Effector memory CD4-positive, alpha-beta T cell (primary cell): ENCODE results near the gene SEZ6L.

Source experiments
- DNase-seq, 3 donors: peaks; one replicate each; pipeline ENCODE4 v3.0.0-alpha.2; 2020
- H3K27ac ChIP-seq: 2 replicates; pipeline ENCODE4 v1.7.0; 2013; ENCODE audit warnings: mild to moderate bottlenecking, low read length, moderate library complexity; ENCODE audit not compliant: insufficient read depth, poor library complexity, severe bottlenecking
- H3K27me3 ChIP-seq: replicated peaks from 2 replicates; pipeline ENCODE4 v1.7.0; 2013; ENCODE audit warnings: mild to moderate bottlenecking, low read length; ENCODE audit not compliant: insufficient read depth, control insufficient read depth, poor library complexity, severe bottlenecking
- H3K36me3 ChIP-seq: 2 replicates; pipeline ENCODE4 v1.7.0; 2013; ENCODE audit warnings: mild to moderate bottlenecking, low read length, moderate library complexity; ENCODE audit not compliant: control insufficient read depth, insufficient read depth
- H3K4me1 ChIP-seq: 2 replicates; pipeline ENCODE4 v1.7.0; 2013; ENCODE audit warnings: low read length, mild to moderate bottlenecking; ENCODE audit not compliant: control insufficient read depth, insufficient read depth, poor library complexity, severe bottlenecking
- H3K4me3 ChIP-seq: 2 replicates; pipeline ENCODE4 v1.7.0; 2013; ENCODE audit warnings: low read length, low read depth, mild to moderate bottlenecking; ENCODE audit not compliant: insufficient read depth, poor library complexity, severe bottlenecking
- H3K9me3 ChIP-seq: 2 replicates; pipeline ENCODE4 v1.7.0; 2013; ENCODE audit warnings: mild to moderate bottlenecking, low read length, moderate library complexity; ENCODE audit not compliant: control insufficient read depth

Gene SEZ6L

DNA sequence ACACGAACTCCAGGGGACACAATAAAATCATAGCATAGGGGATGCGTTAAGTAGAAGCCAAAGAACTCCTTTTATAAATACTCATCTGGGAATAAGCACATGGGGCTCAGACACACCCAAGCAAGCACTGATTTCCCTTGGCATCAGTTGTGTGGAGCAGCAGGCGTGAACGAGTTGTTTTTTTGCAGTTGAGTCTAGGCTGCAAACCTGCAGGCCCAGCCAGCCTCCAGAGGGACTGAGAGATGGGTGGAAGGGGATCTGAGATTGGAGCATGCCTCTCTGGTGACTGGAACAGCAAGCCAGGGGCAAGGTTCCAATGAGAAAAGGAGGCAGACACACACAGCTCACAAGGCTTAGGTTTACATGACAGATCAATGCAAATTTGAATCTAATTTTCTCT is 27.4 kb upstream of the SEZ6L start:
- Histone ChIP-seq H3K4me3 (no peak overlapping the region), H3K4me1 (no peaks in the 10 kb centered on the region), H3K36me3 (no peaks in the 10 kb centered on the region), H3K27ac (no peak overlapping the region), H3K27me3 (no peaks in the 10 kb centered on the region), H3K9me3 (no peaks in the 10 kb centered on the region)
- DNase-seq, result no peak

GRCh38 chr22:26143806-26144325 is 25.4 kb upstream of the SEZ6L start:
- no peaks in the 10 kb centered on the region for H3K4me1 ChIP-seq
- H3K9me3 ChIP-seq, result no peaks in the 10 kb centered on the region
- no peak overlapping the region for H3K27ac ChIP-seq
- no peak overlapping the region for H3K4me3 ChIP-seq
- H3K27me3 ChIP-seq, result no peaks in the 10 kb centered on the region
- H3K36me3 ChIP-seq, result no peaks in the 10 kb centered on the region
- no peak for DNase-seq

- no peak overlapping the region for H3K27ac ChIP-seq
- H3K4me1 ChIP-seq, result no peaks in the 10 kb centered on the region
- H3K36me3 ChIP-seq, result no peaks in the 10 kb centered on the region
- DNase-seq, result no peak
- H3K27me3 ChIP-seq, result no peaks in the 10 kb centered on the region
- no peak overlapping the region for H3K4me3 ChIP-seq
- no peaks in the 10 kb centered on the region for H3K9me3 ChIP-seq
These were observed 9.4 kb upstream of the SEZ6L start for GRCh38 chr22:26159886-26160285.

- H3K27me3 ChIP-seq, result no peaks in the 10 kb centered on the region
- no peak overlapping the region for H3K4me3 ChIP-seq
- H3K9me3 ChIP-seq, result no peaks in the 10 kb centered on the region
- DNase-seq, result no peak
- H3K36me3 ChIP-seq, result no peaks in the 10 kb centered on the region
- H3K27ac ChIP-seq, result no peak overlapping the region
- H3K4me1 ChIP-seq, result no peaks in the 10 kb centered on the region
These were observed 7.5 kb upstream of the SEZ6L start for GRCh38 chr22:26161746-26162145.

DNA sequence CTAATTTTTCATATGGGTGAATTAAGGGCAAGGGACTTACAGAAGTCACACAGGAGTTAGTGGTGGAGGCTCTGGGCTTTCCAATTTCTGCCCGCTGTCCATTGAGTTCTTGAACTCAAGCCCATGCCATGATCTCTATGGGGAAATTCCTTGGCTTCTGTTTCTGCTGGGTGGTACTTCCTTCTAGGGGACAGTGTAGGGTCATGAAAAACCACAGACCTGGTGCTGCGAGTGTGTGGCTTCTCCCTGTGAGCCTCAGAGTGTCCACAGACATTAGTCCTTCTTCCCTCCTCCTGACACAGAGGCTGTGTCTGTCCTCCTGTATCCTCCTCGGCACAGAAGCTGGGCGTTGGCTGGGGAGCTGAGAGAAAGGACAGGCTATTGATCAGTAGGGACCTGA is 6.3 kb upstream of the SEZ6L start:
- no peak overlapping the region for H3K4me3 ChIP-seq
- no peaks in the 10 kb centered on the region for H3K4me1 ChIP-seq
- H3K9me3 ChIP-seq, result no peaks in the 10 kb centered on the region
- no peaks in the 10 kb centered on the region for H3K36me3 ChIP-seq
- no peak overlapping the region for H3K27ac ChIP-seq
- DNase-seq, result no peak
- H3K27me3 ChIP-seq, result peaks cover 3% of the 10 kb centered on the region

DNA sequence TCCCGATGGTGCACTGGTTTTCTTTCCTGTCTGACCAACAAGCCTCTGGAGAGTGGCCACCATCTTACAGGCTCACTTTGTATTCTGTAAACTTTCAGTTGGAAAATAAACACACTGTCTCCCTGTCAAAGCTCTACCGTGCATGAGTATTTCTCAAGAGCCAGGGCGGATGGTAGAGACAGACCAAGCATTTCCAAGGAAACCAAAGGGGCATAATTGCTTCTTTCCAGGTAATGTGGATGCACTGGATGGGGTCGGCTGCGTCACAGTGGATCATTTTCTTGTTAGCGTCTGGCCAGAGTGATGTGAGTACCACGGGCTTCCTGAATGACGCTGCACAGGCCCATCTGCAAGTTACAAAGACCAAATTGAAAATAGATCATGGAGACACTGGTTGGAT is 5.1 kb upstream of the SEZ6L start:
- no peaks in the 10 kb centered on the region for H3K9me3 ChIP-seq
- no peaks in the 10 kb centered on the region for H3K36me3 ChIP-seq
- H3K4me3 ChIP-seq, result no peak overlapping the region
- DNase-seq, result no peak
- peaks cover 10% of the 10 kb centered on the region for H3K27me3 ChIP-seq
- H3K4me1 ChIP-seq, result no peaks in the 10 kb centered on the region
- no peak overlapping the region for H3K27ac ChIP-seq

DNA sequence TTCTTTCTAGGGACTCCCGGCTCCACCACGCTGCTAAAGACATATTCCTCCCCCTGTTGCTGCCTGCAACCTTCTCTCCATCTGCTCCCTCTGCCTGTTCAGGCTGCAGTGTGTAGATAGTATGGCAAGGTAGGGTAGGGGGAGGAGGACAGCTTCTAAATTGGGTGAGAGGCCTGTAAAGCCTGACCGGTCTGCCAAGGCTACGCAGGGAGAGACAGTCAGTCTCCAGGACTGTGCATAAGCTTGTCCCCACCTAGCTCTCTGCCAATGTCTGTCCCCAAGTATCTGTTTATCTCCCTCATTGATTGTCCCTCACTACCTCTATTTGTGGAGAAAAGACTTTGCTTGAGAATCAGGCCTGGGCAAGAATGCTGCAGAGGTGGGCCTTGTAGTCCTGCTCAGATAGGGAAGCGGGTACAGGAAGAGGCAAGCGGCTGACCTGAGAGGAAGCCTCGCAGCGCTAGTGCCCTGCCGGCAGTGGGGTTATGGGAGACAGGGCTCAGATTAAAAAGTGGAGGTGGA is 871 bp upstream of the SEZ6L start:
- no peaks in the 10 kb centered on the region for H3K36me3 ChIP-seq
- no peak overlapping the region for H3K27ac ChIP-seq
- DNase-seq, result no peak
- H3K4me3 ChIP-seq, result no peak overlapping the region
- H3K9me3 ChIP-seq, result no peaks in the 10 kb centered on the region
- H3K27me3 ChIP-seq, result peaks cover 18% of the 10 kb centered on the region
- H3K4me1 ChIP-seq, result no peaks in the 10 kb centered on the region

DNA sequence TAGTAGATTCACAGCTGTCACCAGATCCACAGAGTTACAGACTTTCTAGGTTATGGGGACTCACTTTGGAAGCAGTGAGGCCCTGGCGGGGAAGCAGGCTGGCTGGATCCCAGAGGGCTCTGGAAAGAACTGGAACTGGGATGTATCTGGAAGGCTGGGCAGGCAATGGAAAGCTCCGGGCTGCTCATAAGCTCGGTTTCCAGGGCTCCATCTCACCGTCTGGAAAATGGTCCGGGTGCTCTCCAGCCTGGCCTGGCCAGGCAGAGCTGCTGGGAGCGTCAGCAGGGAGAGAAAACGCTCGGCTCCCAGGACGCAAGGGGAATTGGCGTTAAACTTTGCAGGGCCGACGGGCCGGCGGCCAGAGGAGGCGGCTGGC is 335 bp upstream of the SEZ6L start:
- no peak for DNase-seq
- Histone ChIP-seq H3K27ac (no peak overlapping the region), H3K4me3 (no peak overlapping the region), H3K4me1 (no peaks in the 10 kb centered on the region), H3K9me3 (no peaks in the 10 kb centered on the region), H3K36me3 (no peaks in the 10 kb centered on the region), H3K27me3 (peaks cover 18% of the 10 kb centered on the region)

DNA sequence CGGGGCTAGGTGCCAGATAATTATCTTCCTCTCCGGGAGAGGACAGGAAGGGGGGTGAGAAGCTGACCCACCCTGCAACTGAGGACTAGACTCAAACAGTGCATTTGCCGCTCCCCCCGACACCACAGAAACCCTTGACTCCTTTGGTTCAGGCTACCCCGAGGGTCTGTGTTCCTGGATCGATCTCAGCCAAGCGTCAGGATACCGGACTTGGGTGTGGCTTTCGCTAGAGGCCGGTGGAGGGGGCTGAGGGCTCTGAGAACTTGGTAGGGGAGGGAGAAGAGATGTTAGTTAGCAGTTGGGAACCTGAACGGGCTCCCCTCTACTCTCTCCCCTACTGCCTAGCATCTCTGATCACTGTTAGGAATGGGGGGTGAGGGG is 840 bp downstream of the SEZ6L start:
- no peaks in the 10 kb centered on the region for H3K4me1 ChIP-seq
- H3K27ac ChIP-seq, result no peak overlapping the region
- DNase-seq, result no peak
- H3K4me3 ChIP-seq, result no peak overlapping the region
- H3K36me3 ChIP-seq, result no peaks in the 10 kb centered on the region
- peaks cover 18% of the 10 kb centered on the region for H3K27me3 ChIP-seq
- no peaks in the 10 kb centered on the region for H3K9me3 ChIP-seq

DNA sequence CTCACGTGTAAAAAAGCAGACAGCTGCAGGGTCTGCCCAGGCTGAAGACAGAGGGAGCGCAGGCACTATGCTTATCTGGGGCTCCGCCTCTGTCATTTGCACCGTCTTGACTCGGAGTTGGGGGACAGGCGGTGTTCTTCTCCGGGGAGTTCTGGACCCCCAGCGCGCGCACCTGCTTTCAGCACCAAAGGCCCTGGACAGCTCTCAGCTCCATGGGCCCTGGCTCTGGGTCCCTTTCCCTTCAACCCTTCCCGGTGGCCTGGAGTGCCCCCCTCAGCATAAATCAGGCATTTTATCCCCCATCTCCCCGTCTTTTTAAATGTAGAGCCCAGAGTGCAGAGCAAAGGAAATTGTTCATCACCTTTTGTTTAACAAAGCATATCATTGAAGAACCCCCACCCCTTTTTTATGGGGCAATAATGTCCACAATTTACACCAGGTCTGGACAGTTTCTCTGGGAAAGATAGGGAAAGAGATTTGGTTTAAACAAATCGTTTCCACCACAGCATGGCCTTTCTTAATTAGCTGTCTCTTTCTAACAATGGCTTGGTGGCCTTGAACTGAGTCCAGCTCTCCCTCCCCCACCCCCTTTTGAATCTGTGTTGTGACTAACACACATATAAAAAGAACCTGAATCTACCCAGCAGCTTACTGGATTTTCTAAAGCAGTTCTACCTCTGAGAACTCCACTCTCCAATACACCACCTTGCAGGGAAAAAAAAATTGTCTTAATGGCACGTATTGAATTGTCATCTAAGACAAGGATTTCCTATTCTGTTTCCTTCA is 1.7 kb downstream of the SEZ6L start:
- Histone ChIP-seq H3K36me3 (no peaks in the 10 kb centered on the region), H3K4me1 (no peaks in the 10 kb centered on the region)

More for the DNA sequence above, 1.7 kb downstream of the SEZ6L start:
- peaks cover 18% of the 10 kb centered on the region for H3K27me3 ChIP-seq
- no peak overlapping the region for H3K27ac ChIP-seq
- no peaks in the 10 kb centered on the region for H3K9me3 ChIP-seq
- DNase-seq, result no peak
- H3K4me3 ChIP-seq, result no peak overlapping the region
